Vagina (tissue), 2 donors: ENCODE results near the gene PPT2.

ENCODE experiments used
- POLR2A ChIP-seq, 2 donors: fragments of 450-650 bp; IDR thresholded peaks; one replicate each; pipeline ENCODE4 v1.6.1; 2017; ENCODE audit warnings: antibody characterized with exemption in 2 of 2, mild to moderate bottlenecking in 2 of 2, moderate library complexity in 2 of 2
- POLR2AphosphoS5 ChIP-seq, 2 donors: sonication (generic); formaldehyde crosslinking; IDR thresholded peaks; one replicate each; pipeline ENCODE4 v1.9.0; 2017; ENCODE audit warnings: antibody characterized with exemption in 2 of 2, mild to moderate bottlenecking in 2 of 2, low read depth in 1 of 2; ENCODE audit not compliant: insufficient read depth in 1 of 2
- TF ChIP-seq, protein P1 (sequence below), 3 experiments: fragments of 450-650 bp in 2 of 3; fragments of 200-600 bp in 1 of 3; sonication (generic) in 1 of 3; IDR thresholded peaks; one replicate each; pipeline ENCODE4 v1.5.1; 2017 to 2019; ENCODE audit warnings: antibody characterized with exemption in 3 of 3, mild to moderate bottlenecking in 2 of 3, moderate library complexity in 2 of 3

DNA sequence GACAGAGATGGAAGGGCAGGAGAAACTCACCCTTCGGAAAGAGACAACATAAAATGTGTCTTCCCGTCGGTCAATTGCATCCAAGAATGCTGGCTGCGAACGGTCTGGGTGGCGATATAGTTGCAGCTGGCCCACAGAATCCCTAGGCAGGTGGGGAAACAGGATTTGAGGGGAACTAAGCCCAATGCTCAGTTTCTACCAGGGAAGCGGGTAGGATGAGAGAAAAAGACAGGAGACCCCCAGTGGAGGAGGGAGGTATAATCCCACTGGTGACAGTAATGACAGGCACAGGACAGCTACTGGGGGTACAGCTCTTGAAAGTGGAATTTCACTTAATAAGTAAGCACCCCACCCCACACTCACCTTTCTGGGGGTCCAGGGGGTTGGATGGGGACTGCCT is 37.3 kb upstream of the PPT2 start:
- TF ChIP-seq, protein P1, sequence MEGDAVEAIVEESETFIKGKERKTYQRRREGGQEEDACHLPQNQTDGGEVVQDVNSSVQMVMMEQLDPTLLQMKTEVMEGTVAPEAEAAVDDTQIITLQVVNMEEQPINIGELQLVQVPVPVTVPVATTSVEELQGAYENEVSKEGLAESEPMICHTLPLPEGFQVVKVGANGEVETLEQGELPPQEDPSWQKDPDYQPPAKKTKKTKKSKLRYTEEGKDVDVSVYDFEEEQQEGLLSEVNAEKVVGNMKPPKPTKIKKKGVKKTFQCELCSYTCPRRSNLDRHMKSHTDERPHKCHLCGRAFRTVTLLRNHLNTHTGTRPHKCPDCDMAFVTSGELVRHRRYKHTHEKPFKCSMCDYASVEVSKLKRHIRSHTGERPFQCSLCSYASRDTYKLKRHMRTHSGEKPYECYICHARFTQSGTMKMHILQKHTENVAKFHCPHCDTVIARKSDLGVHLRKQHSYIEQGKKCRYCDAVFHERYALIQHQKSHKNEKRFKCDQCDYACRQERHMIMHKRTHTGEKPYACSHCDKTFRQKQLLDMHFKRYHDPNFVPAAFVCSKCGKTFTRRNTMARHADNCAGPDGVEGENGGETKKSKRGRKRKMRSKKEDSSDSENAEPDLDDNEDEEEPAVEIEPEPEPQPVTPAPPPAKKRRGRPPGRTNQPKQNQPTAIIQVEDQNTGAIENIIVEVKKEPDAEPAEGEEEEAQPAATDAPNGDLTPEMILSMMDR (IDR thresholded peaks at IDR 0.05): no peak
- TF ChIP-seq POLR2AphosphoS5 (IDR thresholded peaks at IDR 0.05; ENCODE audit: insufficient read depth in 1 of 2, low read depth in 1 of 2) (no peak), POLR2A (IDR thresholded peaks at IDR 0.05) (no peak)
